Muscle of leg (tissue), 11 donors: ENCODE results near the gene DMGDH. TPM values are rescaled to one million over a fixed set of nuclear protein-coding genes. Genes with fewer than 3 reads are reported as not detected.

Source experiments
- DNase-seq: peaks from one replicate; pipeline ENCODE4 v3.0.0; 2013
- H3K27ac ChIP-seq: one replicate; pipeline ENCODE4 v1.5.1; 2013; ENCODE audit warnings: mild to moderate bottlenecking, low read length, control low read depth
- H3K27me3 ChIP-seq: one replicate; pipeline ENCODE4 v1.6.1; 2013; ENCODE audit warnings: low read length; ENCODE audit not compliant: control insufficient read depth, insufficient read depth
- H3K36me3 ChIP-seq: one replicate; pipeline ENCODE4 v1.6.1; 2013; ENCODE audit warnings: low read length; ENCODE audit not compliant: control insufficient read depth, insufficient read depth
- H3K4me1 ChIP-seq: one replicate; pipeline ENCODE4 v1.6.1; 2013; ENCODE audit warnings: low read length; ENCODE audit not compliant: control insufficient read depth, insufficient read depth
- H3K4me3 ChIP-seq: one replicate; pipeline ENCODE4 v1.5.1; 2013; ENCODE audit warnings: low read length, control low read depth
- H3K9me3 ChIP-seq: replicated peaks from 2 replicates; pipeline ENCODE4 v1.6.1; 2013; ENCODE audit warnings: low read depth, low read length; ENCODE audit not compliant: control insufficient read depth
- WGBS: methylation state at CpG from one replicate; pipeline ENCODE4 v1.1.5; 2013; ENCODE audit warnings: missing lambda C conversion rate; ENCODE audit not compliant: insufficient coverage; 5-methylcytosine and 5-hydroxymethylcytosine counted together
- polyA plus RNA-seq, 8 donors: library from polyadenylated mRNA; unstranded; fragments of 120-200 nt; gene quantifications; one replicate each; pipeline versions ENCODE4 v1.2.1 to v1.2.3, GENCODE V29; 2013; ENCODE audit warnings: inconsistent platforms in 1 of 8, low replicate concordance in 1 of 8; ENCODE audit not compliant: insufficient read length in 8 of 8, insufficient read depth in 1 of 8
- total RNA-seq: library from RNA; stranded (reverse); fragments of 120-200 nt; gene quantifications from one replicate; pipeline ENCODE4 v1.2.4, GENCODE V29; 2013

DMGDH gene
- total and polyA plus RNA-seq, 9 donors = 1.4 to 2.9 (median 2.1) TPM

GRCh38 chr5:79036769-79037168 lies 32.7 kb downstream of the DMGDH start:
- Histone ChIP-seq H3K27me3 (no peaks in the 10 kb centered on the region), H3K4me3 (no peak overlapping the region), H3K36me3 (no peaks in the 10 kb centered on the region), H3K27ac (no peak overlapping the region), H3K4me1 (no peaks in the 10 kb centered on the region), H3K9me3 (no peaks in the 10 kb centered on the region)
- WGBS = 83% methylated on average over 1 of the region's 2 CpGs
- no peak for DNase-seq

GRCh38 chr5:79035237-79035636 lies 34.2 kb downstream of the DMGDH start:
- 89% methylated on average over 2 of the region's 3 CpGs for WGBS
- H3K27me3 ChIP-seq = no peaks in the 10 kb centered on the region
- no peak overlapping the region for H3K4me3 ChIP-seq
- no peaks in the 10 kb centered on the region for H3K9me3 ChIP-seq
- H3K4me1 ChIP-seq = no peaks in the 10 kb centered on the region
- H3K27ac ChIP-seq = no peak overlapping the region
- H3K36me3 ChIP-seq = no peaks in the 10 kb centered on the region
- no peak for DNase-seq

GRCh38 chr5:79032782-79033181 lies 36.7 kb downstream of the DMGDH start:
- no peak for DNase-seq
- Histone ChIP-seq H3K4me1 (no peaks in the 10 kb centered on the region), H3K27ac (no peak overlapping the region), H3K36me3 (no peaks in the 10 kb centered on the region), H3K4me3 (no peak overlapping the region), H3K9me3 (no peaks in the 10 kb centered on the region), H3K27me3 (no peaks in the 10 kb centered on the region)
- 100% methylated on average over 2 of the region's 5 CpGs for WGBS

- WGBS = 89% methylated on average over 9 of the region's 10 CpGs
- Histone ChIP-seq H3K27ac (no peak overlapping the region), H3K27me3 (no peaks in the 10 kb centered on the region), H3K4me1 (no peaks in the 10 kb centered on the region), H3K4me3 (no peak overlapping the region), H3K9me3 (no peaks in the 10 kb centered on the region), H3K36me3 (no peaks in the 10 kb centered on the region)
- no peak for DNase-seq
Observed at GRCh38 chr5:79032031-79032695, 37.3 kb downstream of the DMGDH start.

DNA sequence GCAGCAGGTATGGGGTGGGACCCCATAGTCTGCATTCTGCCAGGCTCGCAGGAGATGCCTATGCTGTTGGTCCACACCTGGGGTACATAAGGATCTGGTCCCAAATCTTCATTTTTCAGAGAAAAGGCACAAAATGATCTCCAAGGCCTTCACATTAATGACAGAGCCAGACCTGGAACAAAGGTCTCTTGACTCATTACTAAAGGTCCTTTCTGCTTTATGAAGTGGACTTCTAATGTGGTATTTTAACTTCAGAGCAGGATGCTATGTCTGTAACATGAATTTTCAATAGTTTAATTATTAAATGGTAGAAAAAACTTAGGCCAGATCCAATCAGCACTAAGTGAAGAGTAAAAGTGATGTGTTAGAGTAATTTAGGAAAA lies 38.0 kb downstream of the DMGDH start:
- no peak for DNase-seq
- H3K9me3 ChIP-seq = no peaks in the 10 kb centered on the region
- no peak overlapping the region for H3K4me3 ChIP-seq
- H3K27me3 ChIP-seq = no peaks in the 10 kb centered on the region
- H3K4me1 ChIP-seq = no peaks in the 10 kb centered on the region
- H3K36me3 ChIP-seq = no peaks in the 10 kb centered on the region
- WGBS = 63% methylated on average over 1 of the region's 1 CpG
- H3K27ac ChIP-seq = no peak overlapping the region

- no peak overlapping the region for H3K27ac ChIP-seq
- no peak for DNase-seq
- no peak overlapping the region for H3K4me3 ChIP-seq
- H3K36me3 ChIP-seq = no peaks in the 10 kb centered on the region
- no peaks in the 10 kb centered on the region for H3K27me3 ChIP-seq
- 92% methylated on average over 4 of the region's 11 CpGs for WGBS
- no peaks in the 10 kb centered on the region for H3K9me3 ChIP-seq
- H3K4me1 ChIP-seq = no peaks in the 10 kb centered on the region
Observed at GRCh38 chr5:79030663-79031484, 38.6 kb downstream of the DMGDH start.

GRCh38 chr5:79025054-79025472 lies 44.4 kb downstream of the DMGDH start:
- Histone ChIP-seq H3K27ac (no peak overlapping the region), H3K4me1 (no peaks in the 10 kb centered on the region), H3K9me3 (no peaks in the 10 kb centered on the region), H3K36me3 (no peaks in the 10 kb centered on the region), H3K4me3 (peak overlapping the region; percentile 5), H3K27me3 (no peaks in the 10 kb centered on the region)
- peak; percentile 84 for DNase-seq
- WGBS = 0% methylated on average over 11 of the region's 13 CpGs

DNA sequence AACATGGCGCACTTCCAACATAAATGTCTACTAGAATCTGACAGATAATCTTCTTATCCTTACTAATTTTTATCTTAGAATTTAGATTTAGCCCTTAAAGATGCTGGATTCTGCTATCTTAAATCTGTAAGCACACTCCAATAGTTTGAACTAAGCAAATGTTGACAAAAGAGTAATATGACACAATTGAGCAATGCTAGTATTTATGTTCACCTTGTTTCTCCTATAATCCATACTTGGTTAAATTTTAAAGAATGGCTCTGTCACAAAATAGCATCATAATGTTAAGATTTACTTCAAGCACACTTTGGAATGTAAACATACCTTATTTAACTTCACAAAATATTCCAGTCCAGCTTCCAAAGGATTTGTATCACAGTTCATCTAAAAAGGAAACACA lies 45.5 kb downstream of the DMGDH start:
- no peak for DNase-seq
- H3K27me3 ChIP-seq = no peaks in the 10 kb centered on the region
- no CpG with 5 or more reads among the region's 1 CpG for WGBS

GRCh38 chr5:79023348-79023747 lies 46.1 kb downstream of the DMGDH start:
- Histone ChIP-seq H3K27me3 (no peaks in the 10 kb centered on the region), H3K36me3 (no peaks in the 10 kb centered on the region), H3K27ac (no peak overlapping the region), H3K4me1 (no peaks in the 10 kb centered on the region), H3K9me3 (no peaks in the 10 kb centered on the region), H3K4me3 (no peak overlapping the region)
- WGBS = no CpG with 5 or more reads among the region's 1 CpG
- DNase-seq = no peak

More for the DNA sequence above, 45.5 kb downstream of the DMGDH start:
- no peaks in the 10 kb centered on the region for H3K36me3 ChIP-seq
- no peak overlapping the region for H3K27ac ChIP-seq
- H3K4me1 ChIP-seq = no peaks in the 10 kb centered on the region
- no peaks in the 10 kb centered on the region for H3K9me3 ChIP-seq
- H3K4me3 ChIP-seq = no peak overlapping the region

DNA sequence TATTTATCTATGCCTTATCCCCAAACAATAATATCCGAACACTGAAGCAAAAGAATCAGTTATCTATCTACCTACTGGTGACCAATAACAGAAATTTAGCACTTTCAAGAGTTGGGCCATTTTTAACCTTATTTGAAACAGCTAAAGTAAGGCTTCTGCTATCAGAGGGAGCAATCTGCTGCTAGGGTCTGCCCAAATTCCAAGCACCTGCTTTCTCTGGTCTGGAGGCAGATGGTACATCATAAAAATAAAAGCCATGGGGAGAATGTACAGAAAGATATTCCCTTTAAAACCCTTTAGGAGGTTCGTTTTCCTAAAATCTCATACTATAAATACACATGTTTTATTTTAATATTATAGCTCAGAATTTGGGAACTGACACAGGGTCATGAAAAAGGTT lies 46.7 kb downstream of the DMGDH start:
- no peaks in the 10 kb centered on the region for H3K36me3 ChIP-seq
- no peak overlapping the region for H3K27ac ChIP-seq
- H3K4me1 ChIP-seq = no peaks in the 10 kb centered on the region
- 83% methylated on average over 1 of the region's 2 CpGs for WGBS
- H3K27me3 ChIP-seq = no peaks in the 10 kb centered on the region
- H3K4me3 ChIP-seq = no peak overlapping the region
- no peaks in the 10 kb centered on the region for H3K9me3 ChIP-seq
- DNase-seq = no peak
